ENCODE results near the gene ASPHD2. TPM values are rescaled to one million over a fixed set of nuclear protein-coding genes. Genes with fewer than 3 reads are reported as not detected.

ASPHD2 gene
- total RNA-seq, 4 donors from 2014 or later = 1.0 to 1.4 (median 1.2) TPM

DNA sequence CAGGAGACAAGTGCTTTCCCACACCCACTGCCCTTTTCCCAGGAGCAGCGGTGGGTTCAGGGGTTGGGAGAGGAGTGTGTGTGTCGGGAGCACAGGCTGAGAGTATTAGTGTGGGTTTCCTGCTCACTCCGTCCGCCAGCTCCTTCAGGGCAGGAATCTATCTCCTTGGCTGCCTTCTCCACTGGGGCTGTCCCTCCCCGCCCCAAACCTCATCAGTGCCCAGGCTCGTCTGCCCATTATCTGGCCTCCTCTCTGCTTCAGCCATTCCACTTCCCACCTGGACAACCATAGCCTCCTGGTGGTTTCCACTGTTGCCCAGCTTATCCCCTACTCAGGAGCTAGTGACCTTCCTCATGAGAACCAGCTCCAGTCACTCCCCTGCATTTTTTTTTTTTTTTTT is 19.9 kb downstream of the ASPHD2 start:
- no peak overlapping the region for H3K27ac ChIP-seq
- peaks cover 0 to 43% of the 10 kb centered on the region in 2 donors for H3K36me3 ChIP-seq
- peaks cover 0 to 22% (median 0%) of the 10 kb centered on the region in 3 donors for H3K4me1 ChIP-seq
- 62 to 65% methylated on average over 5 of the region's 6 CpGs for WGBS, 2 donors (ENCODE audit: low coverage in 1 of 2)
- no peaks in the 10 kb centered on the region for H3K9me3 ChIP-seq
- no peak overlapping the region for H3K4me3 ChIP-seq
- TF ChIP-seq POLR2A (IDR thresholded peaks at IDR 0.05) (no peak), POLR2AphosphoS5 (IDR thresholded peaks at IDR 0.05) (no peak), EP300 (IDR thresholded peaks at IDR 0.05) (no peak)
- TF ChIP-seq, protein P1, sequence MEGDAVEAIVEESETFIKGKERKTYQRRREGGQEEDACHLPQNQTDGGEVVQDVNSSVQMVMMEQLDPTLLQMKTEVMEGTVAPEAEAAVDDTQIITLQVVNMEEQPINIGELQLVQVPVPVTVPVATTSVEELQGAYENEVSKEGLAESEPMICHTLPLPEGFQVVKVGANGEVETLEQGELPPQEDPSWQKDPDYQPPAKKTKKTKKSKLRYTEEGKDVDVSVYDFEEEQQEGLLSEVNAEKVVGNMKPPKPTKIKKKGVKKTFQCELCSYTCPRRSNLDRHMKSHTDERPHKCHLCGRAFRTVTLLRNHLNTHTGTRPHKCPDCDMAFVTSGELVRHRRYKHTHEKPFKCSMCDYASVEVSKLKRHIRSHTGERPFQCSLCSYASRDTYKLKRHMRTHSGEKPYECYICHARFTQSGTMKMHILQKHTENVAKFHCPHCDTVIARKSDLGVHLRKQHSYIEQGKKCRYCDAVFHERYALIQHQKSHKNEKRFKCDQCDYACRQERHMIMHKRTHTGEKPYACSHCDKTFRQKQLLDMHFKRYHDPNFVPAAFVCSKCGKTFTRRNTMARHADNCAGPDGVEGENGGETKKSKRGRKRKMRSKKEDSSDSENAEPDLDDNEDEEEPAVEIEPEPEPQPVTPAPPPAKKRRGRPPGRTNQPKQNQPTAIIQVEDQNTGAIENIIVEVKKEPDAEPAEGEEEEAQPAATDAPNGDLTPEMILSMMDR (IDR thresholded peaks at IDR 0.05) = no peak
- ATAC-seq = no peak
- H3K27me3 ChIP-seq = no peaks in the 10 kb centered on the region

- Histone ChIP-seq H3K27ac (no peak overlapping the region), H3K4me1 (peaks cover 0 to 22% (median 0%) of the 10 kb centered on the region in 3 donors), H3K4me3 (no peak overlapping the region), H3K27me3 (no peaks in the 10 kb centered on the region), H3K36me3 (peaks cover 0 to 48% of the 10 kb centered on the region in 2 donors), H3K9me3 (no peaks in the 10 kb centered on the region)
- WGBS, 2 donors (ENCODE audit: low coverage in 1 of 2) = 82 to 86% methylated on average over 3 to 6 of the region's 9 CpGs
- no peak for ATAC-seq
- TF ChIP-seq EP300 (IDR thresholded peaks at IDR 0.05) = no peak
- TF ChIP-seq POLR2AphosphoS5 (IDR thresholded peaks at IDR 0.05) = no peak
- TF ChIP-seq, protein P1 (IDR thresholded peaks at IDR 0.05) = no peak
- no peak for TF ChIP-seq POLR2A (IDR thresholded peaks at IDR 0.05)
Observed at GRCh38 chr22:26450453-26451185, 21.6 kb downstream of the ASPHD2 start.

GRCh38 chr22:26452236-26453016 is 23.4 kb downstream of the ASPHD2 start:
- no peak for ATAC-seq
- Histone ChIP-seq H3K27me3 (no peaks in the 10 kb centered on the region), H3K4me1 (peaks cover 0 to 16% (median 0%) of the 10 kb centered on the region in 3 donors), H3K27ac (no peak overlapping the region), H3K36me3 (peaks cover 0 to 66% of the 10 kb centered on the region in 2 donors), H3K9me3 (no peaks in the 10 kb centered on the region), H3K4me3 (no peak overlapping the region)
- no peak for TF ChIP-seq POLR2AphosphoS5 (IDR thresholded peaks at IDR 0.05)
- no peak for TF ChIP-seq POLR2A (IDR thresholded peaks at IDR 0.05)
- TF ChIP-seq, protein P1 (IDR thresholded peaks at IDR 0.05) = no peak
- TF ChIP-seq EP300 (IDR thresholded peaks at IDR 0.05) = no peak
- WGBS, 2 donors (ENCODE audit: low coverage in 1 of 2) = 82 to 86% methylated on average over 7 to 11 of the region's 23 CpGs

- H3K36me3 ChIP-seq = peaks cover 0 to 74% of the 10 kb centered on the region in 2 donors
- H3K27ac ChIP-seq = no peak overlapping the region
- no peaks in the 10 kb centered on the region for H3K9me3 ChIP-seq
- ATAC-seq = no peak
- no peak overlapping the region for H3K4me3 ChIP-seq
- H3K27me3 ChIP-seq = no peaks in the 10 kb centered on the region
- WGBS, 2 donors (ENCODE audit: low coverage in 1 of 2) = 80 to 83% methylated on average over 1 to 6 of the region's 9 CpGs
- H3K4me1 ChIP-seq = peaks cover 0 to 8% (median 0%) of the 10 kb centered on the region in 3 donors
- TF ChIP-seq POLR2AphosphoS5 (IDR thresholded peaks at IDR 0.05) (no peak), POLR2A (IDR thresholded peaks at IDR 0.05) (no peak), EP300 (IDR thresholded peaks at IDR 0.05) (no peak)
- TF ChIP-seq, protein P1 (IDR thresholded peaks at IDR 0.05) = no peak
Observed at GRCh38 chr22:26453216-26453615, 24.2 kb downstream of the ASPHD2 start.
